MCF 10A (cell line): ENCODE results near the gene POLR2H. TPM values are rescaled to one million over a fixed set of nuclear protein-coding genes. Genes with fewer than 3 reads are reported as not detected.
A peak's percentile ranks its signal among the peaks of the same experiment; 100 is the strongest.

Experiments used
- BruUV-seq: library from RNA; stranded (reverse); fragments of 400-500 nt; replicated peaks from 2 replicates; lab custom pipeline; 2021; lab: Mats Ljungman, UMichigan
- CTCF ChIA-PET: fragments of 300-600 bp; sonication (Branson Sonifier 250); formaldehyde crosslinking; extraction: SDS; loops from one replicate; lab custom pipeline; 2021; ENCODE audit warnings: antibody characterized with exemption, inconsistent platforms; lab: Yijun Ruan, JAX
- POLR2A ChIA-PET: fragments of 300-600, 350-650 bp; sonication (Branson Sonifier 250); formaldehyde crosslinking; extraction: SDS; loops from one replicate; lab custom pipeline; 2020; ENCODE audit warnings: antibody characterized with exemption, inconsistent platforms; lab: Yijun Ruan, JAX
- DNase-seq: peaks from one replicate; pipeline ENCODE4 v3.0.0-alpha.2; 2018; ENCODE audit not compliant: unreplicated experiment
- H3K27ac Mint-ChIP-seq: one replicate; pipeline ENCODE4 v1.8.0; 2022; ENCODE audit warnings: mild to moderate bottlenecking, low read depth, mixed read lengths; ENCODE audit not compliant: unreplicated experiment
- H3K27me3 Mint-ChIP-seq: one replicate; pipeline ENCODE4 v1.8.0; 2022; ENCODE audit warnings: mixed read lengths; ENCODE audit not compliant: insufficient read depth, unreplicated experiment
- H3K36me3 Mint-ChIP-seq: one replicate; pipeline ENCODE4 v1.8.0; 2022; ENCODE audit warnings: mild to moderate bottlenecking, moderate library complexity, mixed read lengths; ENCODE audit not compliant: insufficient read depth, unreplicated experiment
- H3K4me1 Mint-ChIP-seq: one replicate; pipeline ENCODE4 v1.8.0; 2022; ENCODE audit warnings: mixed read lengths; ENCODE audit not compliant: insufficient read depth, unreplicated experiment
- H3K4me3 Mint-ChIP-seq: one replicate; pipeline ENCODE4 v1.8.0; 2022; ENCODE audit warnings: mild to moderate bottlenecking, moderate library complexity, mixed read lengths; ENCODE audit not compliant: unreplicated experiment
- H3K9me3 Mint-ChIP-seq: one replicate; pipeline ENCODE4 v1.8.0; 2022; ENCODE audit warnings: mixed read lengths; ENCODE audit not compliant: unreplicated experiment
- intact Hi-C: fragments of 100-400 bp; cut with micrococcal nuclease; formaldehyde crosslinking; loops from 2 replicates; pipeline ENCODE4 v1.14.1; 2022
- total RNA-seq: library from RNA; stranded (reverse); gene quantifications from 2 replicates; pipeline ENCODE4 v1.2.3, GENCODE V29; 2022
- TF ChIP-seq, protein P1 (sequence below): fragments of 200-600 bp; IDR thresholded peaks from one replicate; pipeline ENCODE4 v1.8.0; 2022; ENCODE audit warnings: antibody characterized with exemption, mild to moderate bottlenecking; ENCODE audit not compliant: unreplicated experiment

POLR2H gene
- total RNA-seq, 1 experiment from 2014 or later = 91.5 TPM

DNA sequence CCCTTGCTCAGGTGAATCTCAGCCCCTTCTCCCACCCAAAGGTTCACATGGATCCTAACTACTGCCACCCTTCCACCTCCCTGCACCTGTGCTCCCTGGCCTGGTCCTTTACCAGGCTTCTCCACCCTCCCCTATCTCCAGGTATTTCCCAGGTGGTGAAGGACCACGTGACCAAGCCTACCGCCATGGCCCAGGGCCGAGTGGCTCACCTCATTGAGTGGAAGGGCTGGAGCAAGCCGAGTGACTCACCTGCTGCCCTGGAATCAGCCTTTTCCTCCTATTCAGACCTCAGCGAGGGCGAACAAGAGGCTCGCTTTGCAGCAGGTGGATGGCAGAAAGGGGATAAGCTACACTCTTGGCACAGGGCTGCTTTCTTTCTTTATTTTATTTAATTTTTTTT is 19.6 kb upstream of the POLR2H start:
- ChIA-PET CTCF (interaction anchor here (0.7 to 3.2 kb wide), 2 partner anchors 12 to 201 kb away, joined by 4 to 15 read pairs; no protein-coding TSS in a partner anchor), POLR2A (interaction anchor here (1.4 kb wide), 1 partner anchor 27 kb away, joined by 4 read pairs; no protein-coding TSS in a partner anchor)
- peaks cover 28% of the 10 kb centered on the region for H3K36me3 Mint-ChIP-seq
- intact Hi-C loops = no loop called here
- H3K27ac Mint-ChIP-seq = no peak overlapping the region
- H3K9me3 Mint-ChIP-seq = no peaks in the 10 kb centered on the region
- H3K27me3 Mint-ChIP-seq = no peaks in the 10 kb centered on the region
- BruUV-seq = no TSS peak
- DNase-seq = peak; percentile 87
- no peak overlapping the region for H3K4me3 Mint-ChIP-seq
- TF ChIP-seq, protein P1, sequence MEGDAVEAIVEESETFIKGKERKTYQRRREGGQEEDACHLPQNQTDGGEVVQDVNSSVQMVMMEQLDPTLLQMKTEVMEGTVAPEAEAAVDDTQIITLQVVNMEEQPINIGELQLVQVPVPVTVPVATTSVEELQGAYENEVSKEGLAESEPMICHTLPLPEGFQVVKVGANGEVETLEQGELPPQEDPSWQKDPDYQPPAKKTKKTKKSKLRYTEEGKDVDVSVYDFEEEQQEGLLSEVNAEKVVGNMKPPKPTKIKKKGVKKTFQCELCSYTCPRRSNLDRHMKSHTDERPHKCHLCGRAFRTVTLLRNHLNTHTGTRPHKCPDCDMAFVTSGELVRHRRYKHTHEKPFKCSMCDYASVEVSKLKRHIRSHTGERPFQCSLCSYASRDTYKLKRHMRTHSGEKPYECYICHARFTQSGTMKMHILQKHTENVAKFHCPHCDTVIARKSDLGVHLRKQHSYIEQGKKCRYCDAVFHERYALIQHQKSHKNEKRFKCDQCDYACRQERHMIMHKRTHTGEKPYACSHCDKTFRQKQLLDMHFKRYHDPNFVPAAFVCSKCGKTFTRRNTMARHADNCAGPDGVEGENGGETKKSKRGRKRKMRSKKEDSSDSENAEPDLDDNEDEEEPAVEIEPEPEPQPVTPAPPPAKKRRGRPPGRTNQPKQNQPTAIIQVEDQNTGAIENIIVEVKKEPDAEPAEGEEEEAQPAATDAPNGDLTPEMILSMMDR = no peak
- peaks cover 25% of the 10 kb centered on the region for H3K4me1 Mint-ChIP-seq

DNA sequence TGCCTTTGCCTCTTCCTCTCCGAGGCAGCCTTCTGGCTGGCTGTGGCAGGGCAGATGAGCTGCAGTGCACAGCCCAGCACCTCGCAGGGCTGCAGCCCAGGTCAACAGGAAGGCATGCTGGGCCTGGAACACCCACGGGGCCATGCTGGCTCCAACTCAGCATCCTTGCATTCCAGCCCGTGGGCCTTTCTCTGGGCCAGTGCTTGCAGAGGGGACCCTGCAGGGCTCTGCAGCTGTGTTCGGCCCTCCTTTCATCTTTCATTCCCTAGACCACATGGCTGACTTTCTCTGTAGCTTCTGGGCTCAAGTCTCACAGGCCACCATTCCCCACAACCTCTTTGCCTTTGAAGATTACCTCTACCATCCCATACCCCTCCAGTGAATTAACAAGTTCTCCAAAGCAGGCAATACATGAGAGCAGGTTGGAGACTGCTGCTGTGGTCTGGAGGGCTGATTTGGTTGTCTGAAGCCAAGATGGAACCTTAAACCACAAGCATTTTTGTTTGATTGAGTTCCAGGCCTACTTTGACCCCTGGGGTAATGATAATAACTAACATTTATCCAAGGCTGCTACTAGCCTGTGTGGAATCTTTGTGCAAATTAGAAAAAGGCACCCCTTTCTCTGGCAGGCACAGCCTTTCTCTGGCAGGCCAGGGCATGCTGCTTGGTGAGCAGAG is 18.2 kb upstream of the POLR2H start:
- H3K9me3 Mint-ChIP-seq = no peaks in the 10 kb centered on the region
- intact Hi-C loops = no loop called here
- no peaks in the 10 kb centered on the region for H3K27me3 Mint-ChIP-seq
- no peak overlapping the region for H3K27ac Mint-ChIP-seq
- ChIA-PET POLR2A (no interaction called here), CTCF (interaction anchor here (3.2 kb wide), 1 partner anchor 11 kb away, joined by 15 read pairs; no protein-coding TSS in a partner anchor)
- BruUV-seq = no TSS peak
- TF ChIP-seq, protein P1 = no peak
- H3K4me3 Mint-ChIP-seq = no peak overlapping the region
- no peak for DNase-seq
- peaks cover 21% of the 10 kb centered on the region for H3K36me3 Mint-ChIP-seq
- peaks cover 13% of the 10 kb centered on the region for H3K4me1 Mint-ChIP-seq

DNA sequence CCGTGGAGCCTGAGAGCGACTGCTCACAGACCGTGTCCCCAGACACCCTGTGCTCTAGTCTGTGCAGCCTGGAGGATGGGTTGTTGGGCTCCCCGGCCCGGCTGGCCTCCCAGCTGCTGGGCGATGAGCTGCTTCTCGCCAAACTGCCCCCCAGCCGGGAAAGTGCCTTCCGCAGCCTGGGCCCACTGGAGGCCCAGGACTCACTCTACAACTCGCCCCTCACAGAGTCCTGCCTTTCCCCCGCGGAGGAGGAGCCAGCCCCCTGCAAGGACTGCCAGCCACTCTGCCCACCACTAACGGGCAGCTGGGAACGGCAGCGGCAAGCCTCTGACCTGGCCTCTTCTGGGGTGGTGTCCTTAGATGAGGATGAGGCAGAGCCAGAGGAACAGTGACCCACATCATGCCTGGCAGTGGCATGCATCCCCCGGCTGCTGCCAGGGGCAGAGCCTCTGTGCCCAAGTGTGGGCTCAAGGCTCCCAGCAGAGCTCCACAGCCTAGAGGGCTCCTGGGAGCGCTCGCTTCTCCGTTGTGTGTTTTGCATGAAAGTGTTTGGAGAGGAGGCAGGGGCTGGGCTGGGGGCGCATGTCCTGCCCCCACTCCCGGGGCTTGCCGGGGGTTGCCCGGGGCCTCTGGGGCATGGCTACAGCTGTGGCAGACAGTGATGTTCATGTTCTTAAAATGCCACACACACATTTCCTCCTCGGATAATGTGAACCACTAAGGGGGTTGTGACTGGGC is 16.8 kb upstream of the POLR2H start:
- no peak for DNase-seq
- H3K27me3 Mint-ChIP-seq = no peaks in the 10 kb centered on the region
- H3K4me3 Mint-ChIP-seq = no peak overlapping the region
- H3K4me1 Mint-ChIP-seq = peaks cover 13% of the 10 kb centered on the region
- peaks cover 24% of the 10 kb centered on the region for H3K36me3 Mint-ChIP-seq
- H3K27ac Mint-ChIP-seq = no peak overlapping the region
- H3K9me3 Mint-ChIP-seq = no peaks in the 10 kb centered on the region
- ChIA-PET POLR2A (interaction anchor here (1.3 to 1.6 kb wide), 2 partner anchors 8 to 17 kb away, joined by 4 to 5 read pairs; partner anchors contain the start of genes CLCN2 and POLR2H), CTCF (interaction anchor here (0.7 to 1.1 kb wide), 7 partner anchors 9 to 152 kb away, joined by 3 to 5 read pairs (median 4); partner anchors contain the start of gene EEF1AKMT4)
- TF ChIP-seq, protein P1 = no peak
- no TSS peak for BruUV-seq
- intact Hi-C loops = no loop called here
